Endothelial cell of umbilical vein (primary cell): ENCODE results near the gene USP11. TPM values are rescaled to one million over a fixed set of nuclear protein-coding genes. Genes with fewer than 3 reads are reported as not detected.

Experiments
- BruUV-seq: library from RNA; stranded (reverse); fragments of 400-500 nt; replicated peaks from 2 replicates; lab custom pipeline; 2021; lab: Mats Ljungman, UMichigan
- CTCF ChIA-PET: fragments of 300-600, 350-600 bp; sonication (Branson Sonifier 250); formaldehyde crosslinking; loops from one replicate; lab custom pipeline; 2021; ENCODE audit warnings: antibody characterized with exemption, inconsistent platforms; lab: Charles Lee
- POLR2A ChIA-PET: fragments of 300-600, 350-600 bp; sonication (Branson Sonifier 250); formaldehyde crosslinking; loops from one replicate; lab custom pipeline; 2021; ENCODE audit warnings: antibody characterized with exemption, inconsistent platforms; lab: Charles Lee
- DNase-seq: peaks from one replicate; pipeline ENCODE4 v3.0.0-alpha.2; 2011; ENCODE audit warnings: low read depth, low spot score
- FAIRE-seq: peaks from 2 replicates; lab custom pipeline; 2011; peaks lifted over from hg19 to GRCh38; lab: Jason Lieb, UNC
- H2AFZ ChIP-seq: 2 replicates; pipeline ENCODE4 v1.6.0; 2012; ENCODE audit warnings: low read depth, low read length, control low read depth, inconsistent platforms
- H3K27ac ChIP-seq: 2 replicates; pipeline ENCODE4 v1.5.1; 2011; ENCODE audit warnings: low read depth, mild to moderate bottlenecking, control low read depth, low read length, moderate library complexity; ENCODE audit not compliant: insufficient read depth
- H3K27me3 ChIP-seq, 2 experiments: 2 replicates each; pipeline versions ENCODE4 v1.6.0 to v1.6.1; 2011; ENCODE audit warnings: low read length in 2 of 2, mixed read lengths in 1 of 2; ENCODE audit not compliant: control insufficient read depth in 2 of 2, insufficient read depth in 2 of 2
- H3K36me3 ChIP-seq, 2 experiments: 2 replicates in 1 of 2; 3 replicates in 1 of 2; pipeline ENCODE4 v1.5.1; 2011; ENCODE audit warnings: low read length in 2 of 2, mild to moderate bottlenecking in 1 of 2, moderate library complexity in 1 of 2; ENCODE audit not compliant: control insufficient read depth in 2 of 2, insufficient read depth in 2 of 2; ENCODE audit errors: extremely low read depth in 1 of 2
- H3K4me1 ChIP-seq: 3 replicates; pipeline ENCODE4 v1.5.1; 2011; ENCODE audit warnings: mild to moderate bottlenecking, low read length; ENCODE audit not compliant: control insufficient read depth, insufficient read depth; ENCODE audit errors: extremely low read depth
- H3K4me2 ChIP-seq: 2 replicates; pipeline ENCODE4 v1.6.1; 2011; ENCODE audit warnings: low read length, control low read depth, mixed read lengths; ENCODE audit not compliant: insufficient read depth
- H3K4me3 ChIP-seq, 3 experiments: fragments of 200-600 bp in 1 of 3; sonication (generic), shearing (Covaris generic) in 1 of 3; replicated peaks in 1 of 3; 2 replicates each; pipeline ENCODE4 v1.5.1; 2011 to 2016; ENCODE audit warnings: control low read depth in 3 of 3, low read length in 3 of 3, mild to moderate bottlenecking in 2 of 3, inconsistent platforms in 1 of 3, low read depth in 1 of 3, moderate library complexity in 1 of 3; ENCODE audit not compliant: insufficient read depth in 1 of 3
- H3K79me2 ChIP-seq: 2 replicates; pipeline ENCODE4 v1.6.0; 2012; ENCODE audit warnings: low read length, inconsistent platforms; ENCODE audit not compliant: control insufficient read depth, insufficient read depth
- H3K9ac ChIP-seq: replicated peaks from 2 replicates; pipeline ENCODE3; 2011; ENCODE audit warnings: low read length, control low read depth; ENCODE audit not compliant: insufficient read depth; ENCODE audit errors: extremely low read depth
- H3K9me1 ChIP-seq: replicated peaks from 3 replicates; pipeline ENCODE4 v1.6.0; 2011; ENCODE audit warnings: mild to moderate bottlenecking, low read length; ENCODE audit not compliant: control insufficient read depth, insufficient read depth; ENCODE audit errors: extremely low read depth
- H3K9me3 ChIP-seq: replicated peaks from 2 replicates; pipeline ENCODE4 v1.5.1; 2012; ENCODE audit warnings: low read length, inconsistent platforms; ENCODE audit not compliant: control insufficient read depth, insufficient read depth
- H4K20me1 ChIP-seq: replicated peaks from 2 replicates; pipeline ENCODE3; 2011; ENCODE audit warnings: mild to moderate bottlenecking, low read length; ENCODE audit not compliant: control insufficient read depth, insufficient read depth; ENCODE audit errors: extremely low read depth
- EZH2 ChIP-seq: IDR thresholded peaks from 2 replicates; pipeline ENCODE4 v1.6.1; 2012; ENCODE audit warnings: borderline replicate concordance, low read depth, mild to moderate bottlenecking, moderate library complexity, low read length, inconsistent platforms; ENCODE audit not compliant: severe bottlenecking
- FOS ChIP-seq: IDR thresholded peaks from 2 replicates; pipeline ENCODE4 v1.6.1; 2011; ENCODE audit warnings: mild to moderate bottlenecking, low read length, moderate library complexity, borderline replicate concordance; ENCODE audit not compliant: insufficient read depth
- GATA2 ChIP-seq: IDR thresholded peaks from 2 replicates; pipeline ENCODE4 v1.7.0; 2011; ENCODE audit warnings: low read depth, mild to moderate bottlenecking, moderate library complexity, mixed read lengths, low read length; ENCODE audit not compliant: insufficient read length, insufficient read depth
- JUN ChIP-seq: IDR thresholded peaks from 2 replicates; pipeline ENCODE4 v1.6.1; 2011; ENCODE audit warnings: borderline replicate concordance, low read depth; ENCODE audit not compliant: insufficient read length, insufficient read depth
- MYC ChIP-seq: IDR thresholded peaks from one replicate; pipeline ENCODE4 v1.6.1; 2011; ENCODE audit warnings: mild to moderate bottlenecking, low read depth, low read length
- POLR2AphosphoS5 ChIP-seq: IDR thresholded peaks from 2 replicates; pipeline ENCODE4 v1.6.1; 2012; ENCODE audit warnings: low read depth, mild to moderate bottlenecking, control low read depth, low read length, moderate library complexity; ENCODE audit not compliant: insufficient read depth
- dilution Hi-C: fragments of 300-500 bp; cut with MboI; formaldehyde crosslinking; loops from one replicate; pipeline ENCODE4 v1.15.0; 2019; ENCODE audit warnings: low sequenced_read_pairs; ENCODE audit not compliant: extremely low pct_ligation_motif_present
- intact Hi-C: fragments of 100-400 bp; cut with micrococcal nuclease; formaldehyde crosslinking; loops from one replicate; pipeline ENCODE4 v1.10.0; 2022
- polyA plus RNA-seq, 4 experiments: library from polyadenylated mRNA; depleted of rRNA in 3 of 4; stranded (reverse) in 3 of 4; unstranded in 1 of 4; fragments of >200 nt; gene quantifications; 2 replicates each; pipeline versions ENCODE4 v1.2.1 to v1.2.3, GENCODE V29; 2011 to 2012; ENCODE audit warnings: missing spikeins in 1 of 4
- total RNA-seq: library from RNA; stranded (reverse); gene quantifications from 2 replicates; pipeline ENCODE4 v1.2.3, GENCODE V29; 2021
- TF ChIP-seq, protein P1 (sequence below): IDR thresholded peaks from 2 replicates; pipeline ENCODE4 v1.6.1; 2011; ENCODE audit not compliant: insufficient read depth, insufficient read length
- TF ChIP-seq, protein P2 (sequence below), 2 donors: IDR thresholded peaks; 1 replicate in 1 of 2; 2 replicates in 1 of 2; pipeline ENCODE4 v1.5.1; 2011; ENCODE audit warnings: low read length in 2 of 2, mild to moderate bottlenecking in 2 of 2, moderate library complexity in 2 of 2, control low read depth in 1 of 2, inconsistent platforms in 1 of 2, low read depth in 1 of 2; ENCODE audit not compliant: insufficient read depth in 1 of 2; ENCODE audit errors: extremely low read depth in 1 of 2

USP11 gene
- total and polyA plus RNA-seq, 2 donors (not counting 3 experiments of a cell fraction or from before 2014, with no cell fraction given), result 24.0 to 36.4 TPM

DNA sequence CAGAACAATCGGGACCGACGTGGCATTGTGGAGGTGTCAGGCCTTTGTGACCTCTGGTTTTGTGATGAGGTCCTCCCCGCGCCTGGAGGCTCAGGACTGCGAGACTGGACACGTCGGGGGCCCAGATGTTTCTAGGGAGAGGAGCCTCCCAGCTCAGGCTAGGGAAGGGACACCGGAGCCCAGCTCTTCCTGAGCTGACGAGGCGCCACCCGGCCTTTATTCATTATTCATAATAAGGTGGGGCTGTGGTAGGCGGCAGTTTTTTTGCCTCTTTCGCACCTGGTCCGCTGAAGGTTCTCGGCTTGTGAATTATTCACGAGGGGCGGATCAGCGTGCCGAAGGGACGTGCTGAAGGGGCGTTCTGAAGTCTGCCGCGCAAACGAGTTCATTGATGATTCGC, 41.5 kb upstream of the USP11 start:
- Histone ChIP-seq H2AFZ (peak overlapping the region; percentile 60), H3K36me3 (peaks cover 0 to 4% of the 10 kb centered on the region in 2 experiments), H3K4me2 (peak overlapping the region; percentile 70), H3K9me3 (no peaks in the 10 kb centered on the region), H3K27ac (peak overlapping the region; percentile 24), H3K4me1 (peaks cover 29% of the 10 kb centered on the region), H3K4me3 (peak overlapping the region; percentile 64 to 77 (median 73)), H3K27me3 (no peaks in the 10 kb centered on the region), H3K79me2 (peaks cover 34% of the 10 kb centered on the region), H3K9me1 (no peaks in the 10 kb centered on the region), H4K20me1 (no peaks in the 10 kb centered on the region), H3K9ac (peak overlapping the region; percentile 56)
- DNase-seq (peak; percentile 9), FAIRE-seq (peak; percentile 69)
- POLR2A ChIA-PET, result interaction anchor here (0.6 kb wide), 1 partner anchor 24 kb away, joined by 5 read pairs; no protein-coding TSS in a partner anchor
- dilution Hi-C loops, result no loop called here
- CTCF ChIA-PET, result interaction anchor here (1.7 to 3.4 kb wide), 2 partner anchors 193 to 332 kb away, joined by 11 to 17 read pairs; no protein-coding TSS in a partner anchor
- no TSS peak for BruUV-seq
- intact Hi-C loops, result loop anchor here (5.0 kb wide), 1 partner anchor 446 kb away; no protein-coding TSS in a partner anchor
- TF ChIP-seq FOS, result no peak
- TF ChIP-seq, protein P1, sequence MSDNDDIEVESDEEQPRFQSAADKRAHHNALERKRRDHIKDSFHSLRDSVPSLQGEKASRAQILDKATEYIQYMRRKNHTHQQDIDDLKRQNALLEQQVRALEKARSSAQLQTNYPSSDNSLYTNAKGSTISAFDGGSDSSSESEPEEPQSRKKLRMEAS, result no peak
- TF ChIP-seq POLR2AphosphoS5, result no peak
- no peak for TF ChIP-seq EZH2
- TF ChIP-seq GATA2, result no peak
- no peak for TF ChIP-seq JUN
- no peak for TF ChIP-seq MYC
- TF ChIP-seq, protein P2, sequence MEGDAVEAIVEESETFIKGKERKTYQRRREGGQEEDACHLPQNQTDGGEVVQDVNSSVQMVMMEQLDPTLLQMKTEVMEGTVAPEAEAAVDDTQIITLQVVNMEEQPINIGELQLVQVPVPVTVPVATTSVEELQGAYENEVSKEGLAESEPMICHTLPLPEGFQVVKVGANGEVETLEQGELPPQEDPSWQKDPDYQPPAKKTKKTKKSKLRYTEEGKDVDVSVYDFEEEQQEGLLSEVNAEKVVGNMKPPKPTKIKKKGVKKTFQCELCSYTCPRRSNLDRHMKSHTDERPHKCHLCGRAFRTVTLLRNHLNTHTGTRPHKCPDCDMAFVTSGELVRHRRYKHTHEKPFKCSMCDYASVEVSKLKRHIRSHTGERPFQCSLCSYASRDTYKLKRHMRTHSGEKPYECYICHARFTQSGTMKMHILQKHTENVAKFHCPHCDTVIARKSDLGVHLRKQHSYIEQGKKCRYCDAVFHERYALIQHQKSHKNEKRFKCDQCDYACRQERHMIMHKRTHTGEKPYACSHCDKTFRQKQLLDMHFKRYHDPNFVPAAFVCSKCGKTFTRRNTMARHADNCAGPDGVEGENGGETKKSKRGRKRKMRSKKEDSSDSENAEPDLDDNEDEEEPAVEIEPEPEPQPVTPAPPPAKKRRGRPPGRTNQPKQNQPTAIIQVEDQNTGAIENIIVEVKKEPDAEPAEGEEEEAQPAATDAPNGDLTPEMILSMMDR (IDR thresholded peaks at IDR 0.05; ENCODE audit: extremely low read depth in 1 of 2, insufficient read depth in 1 of 2, low read depth in 1 of 2, low read length in 2 of 2), result no peak
